B cell (primary cell): ENCODE measurements around the gene ZSWIM4.
"Not testable (repeated sequence)": the region's sequence is repeated elsewhere in the genome, so short reads cannot be mapped to it uniquely, and the experiment has no call there.

Experiments
- EZH2 ChIP-seq: IDR thresholded peaks from 2 replicates; pipeline ENCODE4 v1.6.1; 2012; ENCODE audit warnings: borderline replicate concordance, low read depth, mild to moderate bottlenecking, moderate library complexity, low read length; ENCODE audit not compliant: insufficient read depth, poor library complexity, severe bottlenecking
- TF ChIP-seq, protein P1 (sequence below): fragments of 200-600 bp; IDR thresholded peaks from one replicate; pipeline ENCODE4 v1.8.0; 2022; ENCODE audit warnings: antibody characterized with exemption, mild to moderate bottlenecking

DNA sequence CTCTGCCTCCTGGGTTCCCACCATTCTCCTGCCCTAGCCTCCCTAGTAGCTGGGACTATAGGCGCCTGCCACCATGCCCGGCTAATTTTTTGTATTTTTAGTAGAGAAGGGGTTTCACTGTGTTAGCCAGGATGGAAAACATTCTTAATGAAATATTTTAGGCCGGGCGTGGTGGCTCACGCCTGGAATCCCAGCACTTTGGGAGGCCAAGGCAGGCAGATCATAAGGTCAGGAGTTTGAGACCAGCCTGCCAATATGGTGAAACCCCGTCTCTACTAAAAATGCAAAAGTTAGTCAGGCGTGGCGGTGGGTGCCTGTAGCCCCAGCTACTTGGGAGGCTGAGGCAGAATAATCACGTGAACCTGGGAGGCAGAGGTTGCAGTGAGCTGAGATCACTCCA is 1.9 kb upstream of the ZSWIM4 start:
- TF ChIP-seq, protein P1, sequence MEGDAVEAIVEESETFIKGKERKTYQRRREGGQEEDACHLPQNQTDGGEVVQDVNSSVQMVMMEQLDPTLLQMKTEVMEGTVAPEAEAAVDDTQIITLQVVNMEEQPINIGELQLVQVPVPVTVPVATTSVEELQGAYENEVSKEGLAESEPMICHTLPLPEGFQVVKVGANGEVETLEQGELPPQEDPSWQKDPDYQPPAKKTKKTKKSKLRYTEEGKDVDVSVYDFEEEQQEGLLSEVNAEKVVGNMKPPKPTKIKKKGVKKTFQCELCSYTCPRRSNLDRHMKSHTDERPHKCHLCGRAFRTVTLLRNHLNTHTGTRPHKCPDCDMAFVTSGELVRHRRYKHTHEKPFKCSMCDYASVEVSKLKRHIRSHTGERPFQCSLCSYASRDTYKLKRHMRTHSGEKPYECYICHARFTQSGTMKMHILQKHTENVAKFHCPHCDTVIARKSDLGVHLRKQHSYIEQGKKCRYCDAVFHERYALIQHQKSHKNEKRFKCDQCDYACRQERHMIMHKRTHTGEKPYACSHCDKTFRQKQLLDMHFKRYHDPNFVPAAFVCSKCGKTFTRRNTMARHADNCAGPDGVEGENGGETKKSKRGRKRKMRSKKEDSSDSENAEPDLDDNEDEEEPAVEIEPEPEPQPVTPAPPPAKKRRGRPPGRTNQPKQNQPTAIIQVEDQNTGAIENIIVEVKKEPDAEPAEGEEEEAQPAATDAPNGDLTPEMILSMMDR: not testable (repeated sequence)
- TF ChIP-seq EZH2: not testable (repeated sequence)
